Neural cell (in vitro differentiated cells): ENCODE results near the gene AEN. TPM values are rescaled to one million over a fixed set of nuclear protein-coding genes. Genes with fewer than 3 reads are reported as not detected.
A peak's percentile ranks its signal among the peaks of the same experiment; 100 is the strongest.

ENCODE experiments used
- H2AFZ ChIP-seq: fragments of 200-600, 300-800 bp; sonication (generic), shearing (Covaris generic); 2 replicates; pipeline ENCODE4 v1.6.0; 2014; ENCODE audit warnings: low read depth, mild to moderate bottlenecking, antibody characterized with exemption, low read length, moderate library complexity
- H3F3A ChIP-seq: fragments of 200-600 bp; shearing (Covaris generic); 2 replicates; pipeline ENCODE4 v1.6.1; 2016; ENCODE audit warnings: mild to moderate bottlenecking, moderate library complexity, mixed read lengths, antibody characterized with exemption, low read length; ENCODE audit not compliant: insufficient read depth, poor library complexity, severe bottlenecking
- H3K27ac ChIP-seq: fragments of 200-600, 300-800 bp; sonication (generic), shearing (Covaris generic); 2 replicates; pipeline ENCODE4 v1.5.1; 2014; ENCODE audit warnings: mild to moderate bottlenecking, low read length, moderate library complexity
- H3K27me3 ChIP-seq: fragments of 300-800, 200-600 bp; sonication (generic), shearing (Covaris generic); 2 replicates; pipeline ENCODE4 v1.6.0; 2014; ENCODE audit warnings: mild to moderate bottlenecking, low read depth, low read length, moderate library complexity; ENCODE audit not compliant: insufficient read depth
- H3K36me3 ChIP-seq: fragments of 300-800, 200-600 bp; sonication (generic), shearing (Covaris generic); 2 replicates; pipeline ENCODE4 v1.5.1; 2014; ENCODE audit warnings: mild to moderate bottlenecking, antibody characterized with exemption, low read length, moderate library complexity; ENCODE audit not compliant: insufficient read depth
- H3K4me2 ChIP-seq: fragments of 300-800, 200-600 bp; sonication (generic), shearing (Covaris generic); 2 replicates; pipeline ENCODE4 v1.6.0; 2014; ENCODE audit warnings: mild to moderate bottlenecking, low read length
- H3K4me3 ChIP-seq: fragments of 300-800, 200-600 bp; sonication (generic), shearing (Covaris generic); 2 replicates; pipeline ENCODE4 v1.5.1; 2014; ENCODE audit warnings: mild to moderate bottlenecking, low read length, moderate library complexity
- H3K79me2 ChIP-seq: fragments of 200-600 bp; shearing (Covaris generic); replicated peaks from 2 replicates; pipeline ENCODE4 v1.6.0; 2014; ENCODE audit warnings: mild to moderate bottlenecking, low read length, moderate library complexity; ENCODE audit not compliant: insufficient read depth
- H3K9ac ChIP-seq: fragments of 300-800, 200-600 bp; sonication (generic), shearing (Covaris generic); 2 replicates; pipeline ENCODE4 v1.6.1; 2016; ENCODE audit warnings: mild to moderate bottlenecking, low read length, mixed read lengths
- H3K9me2 ChIP-seq: fragments of 200-600 bp; shearing (Covaris generic); 2 replicates; pipeline ENCODE4 v1.6.1; 2016; ENCODE audit warnings: mild to moderate bottlenecking, low read length, mixed read lengths; ENCODE audit not compliant: insufficient read depth
- H3K9me3 ChIP-seq: fragments of 200-600, 300-800 bp; sonication (generic), shearing (Covaris generic); 2 replicates; pipeline ENCODE4 v1.6.1; 2016; ENCODE audit warnings: mild to moderate bottlenecking, mixed run types, low read length, moderate library complexity, mixed read lengths
- H4K20me1 ChIP-seq: fragments of 200-600 bp; shearing (Covaris generic); 2 replicates; pipeline ENCODE4 v1.6.1; 2016; ENCODE audit warnings: mild to moderate bottlenecking, mixed run types; ENCODE audit not compliant: insufficient read depth
- CTCF ChIP-seq: fragments of 450-650 bp; IDR thresholded peaks from 2 replicates; pipeline ENCODE4 v1.5.1; 2014; ENCODE audit warnings: antibody characterized with exemption, mild to moderate bottlenecking, moderate library complexity; ENCODE audit not compliant: poor library complexity, severe bottlenecking
- EP300 ChIP-seq: fragments of 450-650 bp; conservative IDR thresholded peaks from 2 replicates; pipeline ENCODE4 v1.6.1; 2014; ENCODE audit warnings: antibody characterized with exemption, mild to moderate bottlenecking, moderate library complexity; ENCODE audit not compliant: poor library complexity, severe bottlenecking
- EZH2 ChIP-seq: fragments of 200-600, 300-800 bp; shearing (Covaris generic), sonication (generic); IDR thresholded peaks from 2 replicates; pipeline ENCODE4 v1.6.1; 2014; ENCODE audit warnings: antibody characterized with exemption, low read length, borderline replicate concordance, mild to moderate bottlenecking; ENCODE audit not compliant: insufficient read depth, poor library complexity, severe bottlenecking
- MXI1 ChIP-seq: fragments of 450-650 bp; conservative IDR thresholded peaks from 2 replicates; pipeline ENCODE4 v1.6.1; 2014; ENCODE audit warnings: antibody characterized with exemption, mild to moderate bottlenecking; ENCODE audit not compliant: poor library complexity, severe bottlenecking
- POLR2AphosphoS5 ChIP-seq: IDR thresholded peaks from 2 replicates; pipeline ENCODE4 v1.6.1; 2012
- REST ChIP-seq: IDR thresholded peaks from 2 replicates; pipeline ENCODE4 v1.6.1; 2012; ENCODE audit warnings: borderline replicate concordance
- SMC3 ChIP-seq: fragments of 450-650 bp; conservative IDR thresholded peaks from 2 replicates; pipeline ENCODE4 v1.6.1; 2014; ENCODE audit warnings: antibody characterized with exemption, mild to moderate bottlenecking, moderate library complexity; ENCODE audit not compliant: poor library complexity
- TAF1 ChIP-seq: IDR thresholded peaks from 2 replicates; pipeline ENCODE4 v1.6.1; 2012; ENCODE audit warnings: low read depth
- polyA plus RNA-seq: library from polyadenylated mRNA; depleted of rRNA; stranded (reverse); fragments of >200 nt; gene quantifications from 2 replicates; pipeline ENCODE4 v1.2.3, GENCODE V29; 2014

The AEN gene
- polyA plus RNA-seq, 1 donor from 2014 or later: 17.2 TPM

- no peak overlapping the region for H3K4me2 ChIP-seq
- no peak overlapping the region for H3K9ac ChIP-seq
- H3K27ac ChIP-seq: no peak overlapping the region
Measured at GRCh38 chr15:88613074-88613944, 7.8 kb upstream of the AEN start.

More at GRCh38 chr15:88613074-88613944, 7.8 kb upstream of the AEN start:
- Histone ChIP-seq H2AFZ (no peak overlapping the region), H3K4me3 (peak overlapping the region; percentile 28), H3K27me3 (no peaks in the 10 kb centered on the region), H3K9me2 (no peaks in the 10 kb centered on the region), H4K20me1 (no peaks in the 10 kb centered on the region), H3K9me3 (no peaks in the 10 kb centered on the region), H3F3A (no peaks in the 10 kb centered on the region), H3K36me3 (no peaks in the 10 kb centered on the region), H3K79me2 (peaks cover 5% of the 10 kb centered on the region)
- no peak for TF ChIP-seq EZH2
- no peak for TF ChIP-seq REST
- no peak for TF ChIP-seq SMC3
- no peak for TF ChIP-seq CTCF
- no peak for TF ChIP-seq MXI1
- TF ChIP-seq EP300: no peak
- TF ChIP-seq TAF1: no peak
- no peak for TF ChIP-seq POLR2AphosphoS5
